Measurements from ENCODE around the gene SFMBT1.

The SFMBT1 gene

DNA sequence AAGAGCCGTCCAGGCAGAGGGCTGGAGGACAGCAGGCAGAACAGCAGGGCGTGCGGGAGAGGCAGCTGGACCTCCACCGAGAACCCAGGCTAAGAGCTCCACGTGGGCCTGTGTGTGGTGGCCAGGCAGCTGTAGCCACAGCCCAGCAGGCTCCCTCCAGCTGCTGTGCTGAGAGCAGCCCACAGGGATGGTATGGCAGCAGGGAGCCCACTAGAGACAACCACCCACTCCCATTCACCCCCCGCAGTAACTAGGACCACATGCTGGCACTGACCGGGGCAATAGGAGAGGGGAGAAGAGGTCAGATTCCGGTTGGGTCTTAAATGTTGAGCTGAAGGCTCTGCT, 185.5 kb downstream of the SFMBT1 start:
- no peak for DNase-seq (ENCODE audit: low read depth)
- no peak overlapping the region for H3K4me3 ChIP-seq (replicated peaks; ENCODE audit: low read depth, low read length)
- TF ChIP-seq, protein P1, sequence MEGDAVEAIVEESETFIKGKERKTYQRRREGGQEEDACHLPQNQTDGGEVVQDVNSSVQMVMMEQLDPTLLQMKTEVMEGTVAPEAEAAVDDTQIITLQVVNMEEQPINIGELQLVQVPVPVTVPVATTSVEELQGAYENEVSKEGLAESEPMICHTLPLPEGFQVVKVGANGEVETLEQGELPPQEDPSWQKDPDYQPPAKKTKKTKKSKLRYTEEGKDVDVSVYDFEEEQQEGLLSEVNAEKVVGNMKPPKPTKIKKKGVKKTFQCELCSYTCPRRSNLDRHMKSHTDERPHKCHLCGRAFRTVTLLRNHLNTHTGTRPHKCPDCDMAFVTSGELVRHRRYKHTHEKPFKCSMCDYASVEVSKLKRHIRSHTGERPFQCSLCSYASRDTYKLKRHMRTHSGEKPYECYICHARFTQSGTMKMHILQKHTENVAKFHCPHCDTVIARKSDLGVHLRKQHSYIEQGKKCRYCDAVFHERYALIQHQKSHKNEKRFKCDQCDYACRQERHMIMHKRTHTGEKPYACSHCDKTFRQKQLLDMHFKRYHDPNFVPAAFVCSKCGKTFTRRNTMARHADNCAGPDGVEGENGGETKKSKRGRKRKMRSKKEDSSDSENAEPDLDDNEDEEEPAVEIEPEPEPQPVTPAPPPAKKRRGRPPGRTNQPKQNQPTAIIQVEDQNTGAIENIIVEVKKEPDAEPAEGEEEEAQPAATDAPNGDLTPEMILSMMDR (IDR thresholded peaks at IDR 0.05; ENCODE audit: low read length, missing control alignments), result no peak

- TF ChIP-seq, protein P1 (IDR thresholded peaks at IDR 0.05; ENCODE audit: low read length, missing control alignments), result no peak
- H3K4me3 ChIP-seq (replicated peaks; ENCODE audit: low read depth, low read length), result no peak overlapping the region
- no peak for DNase-seq (ENCODE audit: low read depth)
Observed at GRCh38 chr3:52859686-52860423, 186.0 kb downstream of the SFMBT1 start.

GRCh38 chr3:52857864-52858263, 188.0 kb downstream of the SFMBT1 start:
- no peak overlapping the region for H3K4me3 ChIP-seq (replicated peaks; ENCODE audit: low read depth, low read length)
- DNase-seq (ENCODE audit: low read depth), result no peak
- TF ChIP-seq, protein P1 (IDR thresholded peaks at IDR 0.05; ENCODE audit: low read length, missing control alignments), result no peak

DNA sequence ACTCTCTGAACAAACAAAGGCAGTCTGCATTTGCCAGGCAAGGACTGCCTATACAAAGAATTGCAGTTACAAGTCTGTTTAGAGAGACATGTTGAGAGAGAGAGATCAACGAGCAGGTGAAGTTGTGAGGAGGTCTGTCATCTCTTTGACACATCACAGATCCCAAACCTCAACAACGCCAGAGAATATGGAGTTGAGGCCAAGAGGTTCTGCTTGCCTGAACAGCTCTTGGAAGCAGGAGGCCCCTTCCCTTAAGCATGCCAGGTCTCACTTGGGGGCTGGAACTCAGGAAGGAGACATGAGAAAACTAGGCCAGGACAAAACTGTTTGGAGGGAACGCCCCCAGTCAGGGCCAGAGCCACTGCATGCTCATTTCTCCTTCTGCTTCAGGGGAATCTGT, 188.7 kb downstream of the SFMBT1 start:
- DNase-seq (ENCODE audit: low read depth), result no peak
- no peak overlapping the region for H3K4me3 ChIP-seq (replicated peaks; ENCODE audit: low read depth, low read length)

GRCh38 chr3:52856666-52857065, 189.2 kb downstream of the SFMBT1 start:
- TF ChIP-seq, protein P1 (IDR thresholded peaks at IDR 0.05; ENCODE audit: low read length, missing control alignments), result no peak
- DNase-seq (ENCODE audit: low read depth), result no peak
- no peak overlapping the region for H3K4me3 ChIP-seq (replicated peaks; ENCODE audit: low read depth, low read length)

More for the DNA sequence above, 188.7 kb downstream of the SFMBT1 start:
- TF ChIP-seq, protein P1 (IDR thresholded peaks at IDR 0.05; ENCODE audit: low read length, missing control alignments), result no peak

GRCh38 chr3:52854013-52854412, 191.9 kb downstream of the SFMBT1 start:
- H3K4me3 ChIP-seq (replicated peaks; ENCODE audit: low read depth, low read length), result no peak overlapping the region
- TF ChIP-seq, protein P1 (IDR thresholded peaks at IDR 0.05; ENCODE audit: low read length, missing control alignments), result no peak
- no peak for DNase-seq (ENCODE audit: low read depth)

All from fibroblast of pulmonary artery (primary cell).